GM12801 (cell line): ENCODE results near the gene PABPN1L.

Source experiments
- TF ChIP-seq, protein P1 (sequence below): IDR thresholded peaks from one replicate; pipeline ENCODE4 v1.5.1; 2011; ENCODE audit warnings: control low read depth; ENCODE audit not compliant: insufficient read length; ENCODE audit errors: extremely low read depth

PABPN1L gene

GRCh38 chr16:88855176-88855575, 11.3 kb downstream of the PABPN1L start:
- TF ChIP-seq, protein P1, sequence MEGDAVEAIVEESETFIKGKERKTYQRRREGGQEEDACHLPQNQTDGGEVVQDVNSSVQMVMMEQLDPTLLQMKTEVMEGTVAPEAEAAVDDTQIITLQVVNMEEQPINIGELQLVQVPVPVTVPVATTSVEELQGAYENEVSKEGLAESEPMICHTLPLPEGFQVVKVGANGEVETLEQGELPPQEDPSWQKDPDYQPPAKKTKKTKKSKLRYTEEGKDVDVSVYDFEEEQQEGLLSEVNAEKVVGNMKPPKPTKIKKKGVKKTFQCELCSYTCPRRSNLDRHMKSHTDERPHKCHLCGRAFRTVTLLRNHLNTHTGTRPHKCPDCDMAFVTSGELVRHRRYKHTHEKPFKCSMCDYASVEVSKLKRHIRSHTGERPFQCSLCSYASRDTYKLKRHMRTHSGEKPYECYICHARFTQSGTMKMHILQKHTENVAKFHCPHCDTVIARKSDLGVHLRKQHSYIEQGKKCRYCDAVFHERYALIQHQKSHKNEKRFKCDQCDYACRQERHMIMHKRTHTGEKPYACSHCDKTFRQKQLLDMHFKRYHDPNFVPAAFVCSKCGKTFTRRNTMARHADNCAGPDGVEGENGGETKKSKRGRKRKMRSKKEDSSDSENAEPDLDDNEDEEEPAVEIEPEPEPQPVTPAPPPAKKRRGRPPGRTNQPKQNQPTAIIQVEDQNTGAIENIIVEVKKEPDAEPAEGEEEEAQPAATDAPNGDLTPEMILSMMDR, result no peak

- TF ChIP-seq, protein P1, result no peak
These were observed 12.0 kb downstream of the PABPN1L start for GRCh38 chr16:88854306-88855111.

DNA sequence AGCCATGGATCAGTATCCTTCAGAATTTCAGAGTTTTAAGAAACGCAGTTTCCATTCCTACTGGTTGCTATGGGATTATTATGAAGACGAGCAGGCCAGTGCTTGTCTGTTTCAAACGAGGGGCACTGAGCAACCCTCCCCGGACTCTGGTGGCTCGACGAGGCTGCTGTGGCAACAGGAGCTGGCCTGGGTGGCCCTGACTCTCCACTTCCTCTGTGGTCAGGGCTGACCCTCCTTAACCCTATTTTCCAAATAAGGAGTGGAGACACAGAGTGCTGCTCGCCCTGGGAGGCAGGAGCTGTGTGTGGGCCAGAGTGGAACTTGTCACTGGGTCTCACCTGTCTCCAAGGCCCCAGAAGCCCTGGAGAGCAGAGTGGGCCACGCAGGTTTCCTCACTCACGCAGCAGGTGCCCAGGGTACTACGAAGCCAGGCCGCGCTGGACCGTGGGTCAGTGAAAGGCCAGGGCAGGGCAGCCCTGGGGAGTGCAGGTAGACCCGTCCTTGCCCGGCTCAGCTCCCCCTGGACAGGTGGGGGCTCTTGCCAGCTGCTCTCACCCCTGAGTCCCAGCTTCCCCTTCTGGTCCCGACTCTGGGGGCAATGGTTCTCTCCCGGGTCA, 13.0 kb downstream of the PABPN1L start:
- TF ChIP-seq, protein P1, result no peak

- TF ChIP-seq, protein P1, result no peak
These were observed 14.8 kb downstream of the PABPN1L start for GRCh38 chr16:88851616-88852015.

DNA sequence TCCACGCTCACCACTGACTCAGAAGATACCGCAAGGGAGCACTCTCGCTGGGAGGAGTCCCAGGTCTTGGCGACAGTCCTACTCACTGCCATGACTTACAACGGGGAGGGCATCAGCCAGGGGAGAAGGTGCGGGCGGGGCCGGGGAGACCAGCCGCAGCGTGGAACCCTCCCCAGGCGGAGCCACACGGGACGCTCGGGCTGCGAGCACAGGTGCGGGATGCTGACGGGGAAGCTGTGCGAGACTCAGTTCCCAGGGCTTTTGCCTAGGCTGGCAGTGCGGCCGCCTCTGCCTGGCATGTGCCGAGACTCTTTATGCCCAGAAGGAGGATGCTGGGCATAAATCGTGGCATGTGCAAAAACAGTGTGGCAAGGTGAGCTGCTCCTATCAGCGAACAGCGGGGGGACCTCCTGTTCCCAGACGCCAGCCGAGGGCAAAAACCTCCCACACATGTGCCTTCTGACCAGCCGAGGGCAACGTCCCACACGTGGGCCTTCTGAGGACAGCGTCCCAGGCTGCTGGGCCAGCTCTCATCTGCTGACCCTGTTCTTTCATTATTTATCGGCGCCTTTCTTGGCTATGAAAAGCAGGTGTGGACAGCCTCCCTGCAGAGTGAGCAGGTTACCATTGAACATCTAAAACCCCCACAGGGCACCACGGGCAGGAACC, 15.8 kb downstream of the PABPN1L start:
- TF ChIP-seq, protein P1, result no peak

DNA sequence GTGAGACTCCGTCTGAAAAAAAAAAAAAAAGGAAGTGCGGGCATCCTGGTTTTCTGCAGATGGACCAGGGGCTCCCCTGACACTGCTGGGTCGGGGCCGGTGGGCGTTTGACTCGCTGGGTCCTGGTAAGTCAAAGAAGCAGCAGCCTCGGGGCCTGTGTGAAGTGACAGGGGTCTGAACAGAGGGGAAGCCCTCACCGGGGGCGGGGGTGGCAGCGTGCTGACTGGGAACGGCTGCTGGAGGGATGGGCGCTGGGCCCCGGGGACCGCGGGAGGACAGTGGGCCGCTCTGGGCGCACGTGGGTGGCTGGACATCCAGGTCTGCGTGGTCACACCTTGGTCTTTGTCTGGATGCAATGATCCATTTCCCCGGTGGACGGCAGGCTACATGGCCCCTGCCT, 17.9 kb downstream of the PABPN1L start:
- TF ChIP-seq, protein P1, result no peak

DNA sequence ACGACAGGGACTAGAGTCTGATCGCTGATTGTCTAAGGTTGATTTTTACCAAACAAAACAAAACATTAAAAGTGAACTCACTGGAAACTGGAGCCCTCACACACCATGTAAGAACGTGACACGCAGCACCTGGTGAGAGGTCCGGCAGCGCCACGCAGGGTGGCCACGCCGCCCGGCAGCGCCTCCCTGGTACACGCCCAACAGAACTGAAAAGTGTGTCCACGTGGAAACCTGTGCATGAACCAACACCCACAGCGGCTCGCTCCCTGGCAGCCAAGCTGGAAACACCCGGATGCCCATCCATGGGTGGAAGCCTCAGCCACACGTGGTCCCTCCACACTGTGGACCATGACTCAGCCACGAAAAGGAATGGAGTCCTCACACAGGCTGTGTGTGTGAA, 18.8 kb downstream of the PABPN1L start:
- TF ChIP-seq, protein P1, result no peak
